Epithelial cell of prostate (primary cell): ENCODE measurements around the gene ATPAF1.

ENCODE experiments used
- DNase-seq: peaks from one replicate; pipeline ENCODE4 v3.0.0-alpha.2; 2011; ENCODE audit warnings: low read depth, low spot score
- H3K27ac ChIP-seq: fragments of 450-650 bp; 2 replicates; pipeline ENCODE4 v1.5.1; 2017; ENCODE audit warnings: mild to moderate bottlenecking

Gene ATPAF1

GRCh38 chr1:46617833-46618232, 50.3 kb downstream of the ATPAF1 start:
- DNase-seq, result no peak
- H3K27ac ChIP-seq, result no peak overlapping the region

DNA sequence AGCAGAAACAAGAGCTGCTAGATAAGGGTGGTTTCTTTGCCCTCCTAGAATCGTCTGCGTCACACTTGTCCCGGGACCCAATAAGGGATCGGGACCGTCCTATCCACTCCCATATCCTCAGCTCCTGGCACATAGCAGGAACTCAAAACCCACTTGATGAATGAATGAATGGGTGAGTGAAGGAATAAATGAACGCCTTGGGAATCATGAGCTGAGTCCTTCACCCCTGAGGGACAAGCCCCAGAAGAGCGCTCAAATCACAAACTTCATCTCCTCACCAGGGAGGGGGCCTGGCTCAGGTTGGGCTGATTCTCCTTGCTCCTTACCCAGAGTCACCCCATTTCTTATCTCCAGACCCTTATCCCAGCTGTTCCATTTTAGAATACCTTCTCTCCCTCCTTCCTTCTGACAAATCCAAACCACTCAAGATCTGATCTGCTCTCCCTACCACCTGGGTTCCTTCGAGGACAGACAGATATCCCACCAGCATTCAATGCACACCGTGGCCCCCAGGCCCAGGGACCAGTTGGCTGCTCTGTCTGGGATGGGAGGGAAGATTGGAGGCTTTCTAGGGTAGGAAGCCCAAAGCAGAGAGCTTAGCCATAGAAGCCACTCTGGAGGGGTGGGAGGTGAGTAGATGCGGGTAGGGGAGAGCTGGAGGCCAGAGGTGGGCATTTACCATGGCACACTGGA, 50.9 kb downstream of the ATPAF1 start:
- H3K27ac ChIP-seq, result peak overlapping the region; percentile 91
- no peak for DNase-seq

- DNase-seq, result no peak
- H3K27ac ChIP-seq, result peak within 1 kb of the TSS; percentile 91
These were observed 51.7 kb downstream of the ATPAF1 start, which contains the start of gene MOB3C for GRCh38 chr1:46616277-46617107. Gene MOB3C, minus strand, starts transcription at chr1:46616811. Its CDS starts 3,490 bp downstream, at chr1:46613321.

GRCh38 chr1:46615735-46616134, 52.4 kb downstream of the ATPAF1 start:
- no peak for DNase-seq
- H3K27ac ChIP-seq, result peak overlapping the region; percentile 91

GRCh38 chr1:46615088-46615487, 53.1 kb downstream of the ATPAF1 start:
- peak overlapping the region; percentile 91 for H3K27ac ChIP-seq
- no peak for DNase-seq

GRCh38 chr1:46614604-46614984, 53.6 kb downstream of the ATPAF1 start:
- no peak for DNase-seq
- H3K27ac ChIP-seq, result peak overlapping the region; percentile 91

DNA sequence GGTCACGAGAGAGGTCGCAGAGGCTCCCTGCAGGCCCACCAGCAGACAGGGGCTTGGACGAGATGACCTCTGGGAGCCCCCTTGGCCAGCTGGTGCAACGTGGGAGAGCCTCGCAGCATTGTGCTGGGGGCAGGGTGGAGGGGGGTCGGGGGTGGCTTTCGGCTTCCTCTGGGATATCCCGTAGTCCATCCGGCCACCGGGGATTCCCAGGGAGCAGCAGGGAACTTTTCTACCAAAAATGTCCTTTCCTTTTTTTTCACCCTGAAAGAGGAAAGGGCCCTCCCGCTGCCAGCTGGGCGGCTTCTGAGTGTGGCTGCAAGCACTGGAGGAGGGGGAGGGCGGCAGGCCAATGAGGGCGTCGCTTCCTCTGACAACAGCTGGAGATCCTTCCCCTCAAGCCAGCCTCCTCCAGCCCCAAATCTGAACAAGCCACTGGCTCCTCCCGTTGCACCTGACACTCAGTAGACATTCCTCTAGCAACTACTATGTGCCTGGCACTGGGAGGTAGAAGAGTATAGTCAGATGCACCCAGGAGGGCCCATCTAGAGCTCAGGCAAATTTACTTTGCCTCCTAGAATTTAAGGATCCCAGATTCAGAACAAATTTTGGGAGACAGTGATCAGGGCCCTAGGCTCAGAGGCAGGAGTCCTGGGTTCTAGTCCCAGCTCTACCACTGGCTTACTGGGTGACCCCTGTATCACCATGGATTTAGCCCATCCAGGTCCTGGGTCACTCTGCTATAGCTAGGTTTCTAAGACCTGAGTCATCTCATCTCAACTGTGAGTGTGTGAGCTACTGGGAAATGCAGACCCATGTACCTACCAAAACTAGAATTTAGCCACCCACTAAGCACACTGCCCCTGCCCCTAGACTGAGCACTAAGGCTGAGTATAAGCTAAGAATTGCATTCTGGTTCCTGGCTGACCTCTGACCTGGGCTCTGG, 54.2 kb downstream of the ATPAF1 start:
- no peak for DNase-seq
- peak overlapping the region; percentile 91 for H3K27ac ChIP-seq

DNA sequence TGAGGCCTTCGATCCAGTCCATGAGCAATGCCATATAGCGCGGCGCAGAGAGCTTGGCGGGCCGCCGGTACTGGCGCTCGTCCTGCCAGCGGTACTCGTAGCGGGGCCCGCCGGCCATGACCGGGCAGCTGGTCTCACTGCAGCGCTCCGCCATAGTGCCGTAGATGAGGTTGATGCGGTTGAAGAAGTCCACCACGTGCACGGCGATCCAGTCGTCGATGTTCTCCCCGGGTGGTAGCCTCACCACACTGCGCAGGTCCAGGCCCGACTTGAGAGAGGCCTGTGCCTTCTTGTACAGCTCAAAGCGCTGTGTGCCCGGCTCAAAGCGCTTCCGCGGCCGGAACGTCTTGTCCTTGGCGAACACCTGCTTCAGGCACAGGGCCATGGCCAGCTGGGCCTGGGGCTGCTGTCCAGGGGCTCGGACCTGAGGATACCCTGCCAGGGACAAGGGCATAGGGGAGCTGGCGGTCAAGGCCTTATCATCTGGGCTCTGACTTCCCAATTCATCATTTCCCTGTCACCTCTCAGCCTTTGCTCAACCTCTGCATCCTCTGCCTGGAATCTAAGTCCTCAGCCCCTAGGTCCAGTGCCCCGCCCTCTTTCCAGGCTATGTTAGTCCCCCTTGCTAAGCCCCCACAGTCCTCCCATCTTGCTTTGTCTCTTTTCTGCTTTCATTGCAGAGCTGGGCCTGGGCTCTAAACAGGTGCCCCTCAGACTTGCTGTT, 55.1 kb downstream of the ATPAF1 start:
- DNase-seq, result no peak
- H3K27ac ChIP-seq, result peak overlapping the region; percentile 91

DNA sequence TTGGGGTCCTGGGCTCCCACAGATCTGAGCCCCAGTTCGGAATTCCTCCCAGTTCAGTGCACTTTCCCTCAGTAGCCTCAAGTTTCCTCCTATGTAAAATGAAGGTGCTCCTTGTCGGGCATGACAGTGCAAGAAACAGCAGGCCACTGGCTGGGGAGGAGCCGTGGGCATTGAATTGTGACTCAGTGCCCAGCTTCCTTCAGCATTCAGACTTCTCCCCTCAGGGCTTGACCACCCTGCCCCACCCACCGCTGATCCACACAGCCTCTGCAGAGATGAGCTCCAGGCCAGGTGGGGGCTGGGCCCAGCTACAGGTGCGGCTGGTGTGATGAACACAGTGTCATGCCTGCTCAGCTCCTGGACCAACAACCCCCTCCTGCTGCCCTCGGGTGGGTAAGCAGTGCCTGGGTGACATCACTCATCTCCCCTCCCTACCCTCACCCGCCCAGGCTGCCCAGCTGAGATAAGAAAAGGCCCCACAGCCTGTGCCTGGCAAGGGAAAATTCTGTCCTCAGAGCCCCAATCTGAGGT, 56.4 kb downstream of the ATPAF1 start:
- peak overlapping the region; percentile 91 for H3K27ac ChIP-seq
- peak; percentile 95 for DNase-seq

GRCh38 chr1:46607345-46608130, 60.6 kb downstream of the ATPAF1 start:
- peak overlapping the region; percentile 65 for H3K27ac ChIP-seq
- DNase-seq, result no peak

DNA sequence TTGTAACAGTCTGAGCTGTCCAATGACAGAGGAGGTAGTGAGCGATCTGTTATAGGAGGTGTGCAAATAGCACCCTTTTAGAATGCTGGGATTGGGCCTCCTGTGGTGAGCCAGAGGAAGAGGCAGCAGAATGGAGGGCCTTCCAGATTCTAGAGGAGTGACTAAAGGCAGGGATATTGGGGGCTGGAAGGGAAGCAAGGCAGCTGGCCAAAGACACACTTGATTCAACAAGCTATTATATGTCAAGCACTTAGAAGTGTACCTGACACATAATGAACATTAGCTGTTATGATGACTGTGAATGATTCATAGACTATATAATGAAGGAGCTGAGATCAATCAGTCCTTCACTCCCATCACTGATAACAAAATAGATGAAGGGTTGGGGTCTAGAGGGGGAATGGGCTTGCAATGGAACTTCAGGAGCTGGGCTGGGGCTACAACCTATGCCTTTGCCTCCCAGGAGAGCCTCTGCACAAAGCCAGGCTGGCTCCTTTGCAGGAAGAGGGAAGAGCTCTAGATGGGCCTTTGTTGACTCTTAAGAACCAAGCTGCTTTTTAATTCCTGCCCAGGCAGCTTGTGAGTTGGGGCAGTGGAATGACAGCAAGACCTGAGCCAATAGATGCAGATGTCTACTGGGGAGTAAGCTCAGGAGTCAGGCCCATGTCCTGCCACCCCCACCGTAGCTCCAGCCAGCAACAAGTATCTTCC, 61.8 kb downstream of the ATPAF1 start:
- no peak for DNase-seq
- peak overlapping the region; percentile 65 for H3K27ac ChIP-seq

GRCh38 chr1:46605232-46605631, 62.9 kb downstream of the ATPAF1 start:
- peak overlapping the region; percentile 65 for H3K27ac ChIP-seq
- DNase-seq, result no peak

GRCh38 chr1:46603858-46604549, 64.2 kb downstream of the ATPAF1 start, which contains the start of gene MKNK1:
Gene MKNK1, minus strand, starts transcription at chr1:46604268. Its CDS starts 20,941 bp downstream, at chr1:46583327.
- H3K27ac ChIP-seq, result peak within 1 kb of the TSS; percentile 26
- peak; percentile 56 for DNase-seq

GRCh38 chr1:46603481-46603857, 64.7 kb downstream of the ATPAF1 start:
- H3K27ac ChIP-seq, result peak overlapping the region; percentile 26
- DNase-seq, result no peak

- no peak for DNase-seq
- no peak overlapping the region for H3K27ac ChIP-seq
These were observed 66.7 kb downstream of the ATPAF1 start for GRCh38 chr1:46601257-46602007.

DNA sequence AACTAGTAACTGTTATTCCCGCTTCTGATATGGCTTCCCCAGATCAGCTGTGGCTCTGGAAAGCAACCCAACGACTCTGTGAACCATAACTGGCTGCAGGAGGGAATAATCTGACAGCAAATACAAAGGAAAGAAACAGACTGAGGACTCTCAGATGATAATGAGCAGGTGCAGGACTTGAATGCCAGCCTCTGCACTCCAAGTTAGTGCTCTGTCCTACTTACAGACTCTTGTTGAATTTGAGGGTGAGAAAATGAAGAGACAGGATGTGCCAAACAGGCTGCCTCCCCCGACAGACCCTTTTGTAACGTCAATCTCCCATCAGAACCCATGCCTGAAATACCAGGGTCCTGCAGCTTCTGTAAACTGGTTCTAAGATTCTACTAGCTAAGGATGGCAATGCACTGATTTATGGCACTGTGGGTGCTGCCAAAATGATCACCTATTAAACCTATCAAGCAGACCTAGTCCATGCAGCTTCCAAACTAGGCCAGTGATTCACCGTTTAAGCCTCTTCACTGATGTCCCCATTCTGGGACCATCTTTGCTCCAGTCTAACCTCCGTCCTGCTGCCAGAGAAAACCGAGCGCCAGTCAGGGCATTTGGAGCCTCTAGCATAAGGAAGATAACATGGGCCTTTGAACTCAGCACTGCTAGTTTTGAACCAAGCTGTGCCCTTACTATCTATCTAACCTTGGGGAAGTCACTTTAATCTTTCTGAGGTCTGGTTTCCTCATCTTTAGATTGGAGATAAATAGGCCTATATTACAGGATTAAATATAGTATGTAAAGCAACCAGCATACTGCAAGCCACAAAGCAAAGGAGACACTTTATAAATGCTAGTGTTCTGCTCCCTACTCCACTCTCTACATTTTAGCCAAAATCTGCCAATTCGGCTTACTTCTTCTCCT, 68.8 kb downstream of the ATPAF1 start:
- no peak overlapping the region for H3K27ac ChIP-seq
- DNase-seq, result no peak
